ENCODE data around the gene MLLT3.

Gene MLLT3

DNA sequence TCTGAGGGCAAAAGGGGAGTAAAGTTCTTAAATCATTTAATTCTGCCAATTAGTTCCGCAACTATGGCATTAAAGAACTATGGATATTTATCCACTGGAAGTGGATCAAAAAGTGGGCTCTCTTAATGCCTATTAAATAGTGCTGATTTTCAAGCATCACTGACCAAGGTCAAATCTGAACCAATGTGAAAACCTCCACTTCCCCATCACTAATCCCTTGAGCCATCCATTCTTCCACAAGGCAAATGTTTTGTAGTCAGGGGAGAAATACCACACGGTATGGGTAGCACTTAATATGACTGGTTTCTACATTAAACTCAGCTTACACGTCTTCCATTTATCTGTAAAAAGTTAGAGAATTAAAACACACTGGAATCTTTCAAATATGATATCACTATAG lies 57.6 kb downstream of the MLLT3 start:
- Mint-ChIP-seq H3K27ac (no peak overlapping the region), H3K4me3 (no peak overlapping the region), H3K36me3 (ENCODE audit: low read depth) (no peaks in the 10 kb centered on the region), H3K4me1 (peaks cover 41% of the 10 kb centered on the region), H3K27me3 (ENCODE audit: low read depth) (no peaks in the 10 kb centered on the region), H3K9me3 (no peaks in the 10 kb centered on the region)
- TF ChIP-seq, protein P1, sequence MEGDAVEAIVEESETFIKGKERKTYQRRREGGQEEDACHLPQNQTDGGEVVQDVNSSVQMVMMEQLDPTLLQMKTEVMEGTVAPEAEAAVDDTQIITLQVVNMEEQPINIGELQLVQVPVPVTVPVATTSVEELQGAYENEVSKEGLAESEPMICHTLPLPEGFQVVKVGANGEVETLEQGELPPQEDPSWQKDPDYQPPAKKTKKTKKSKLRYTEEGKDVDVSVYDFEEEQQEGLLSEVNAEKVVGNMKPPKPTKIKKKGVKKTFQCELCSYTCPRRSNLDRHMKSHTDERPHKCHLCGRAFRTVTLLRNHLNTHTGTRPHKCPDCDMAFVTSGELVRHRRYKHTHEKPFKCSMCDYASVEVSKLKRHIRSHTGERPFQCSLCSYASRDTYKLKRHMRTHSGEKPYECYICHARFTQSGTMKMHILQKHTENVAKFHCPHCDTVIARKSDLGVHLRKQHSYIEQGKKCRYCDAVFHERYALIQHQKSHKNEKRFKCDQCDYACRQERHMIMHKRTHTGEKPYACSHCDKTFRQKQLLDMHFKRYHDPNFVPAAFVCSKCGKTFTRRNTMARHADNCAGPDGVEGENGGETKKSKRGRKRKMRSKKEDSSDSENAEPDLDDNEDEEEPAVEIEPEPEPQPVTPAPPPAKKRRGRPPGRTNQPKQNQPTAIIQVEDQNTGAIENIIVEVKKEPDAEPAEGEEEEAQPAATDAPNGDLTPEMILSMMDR (IDR thresholded peaks at IDR 0.05; ENCODE audit: unreplicated experiment in 3 of 3): no peak

DNA sequence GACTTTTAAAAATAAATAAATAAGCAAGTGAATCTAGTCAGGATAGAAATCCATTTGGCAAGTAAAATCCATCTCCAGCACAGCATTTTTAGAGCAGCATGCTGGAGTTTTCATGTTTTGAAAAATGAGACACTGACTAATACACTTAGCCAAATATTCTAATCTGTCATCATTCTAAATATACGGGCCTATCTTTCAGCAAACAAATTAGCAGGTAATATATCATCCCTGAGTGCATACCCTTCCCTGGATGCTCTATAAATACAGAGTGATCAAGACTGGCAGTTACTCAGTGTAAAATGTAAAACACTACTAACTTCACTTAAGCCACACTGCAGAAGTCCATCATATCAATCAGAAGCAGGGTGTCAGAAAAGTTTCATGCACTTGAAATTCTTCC lies 58.4 kb downstream of the MLLT3 start:
- Mint-ChIP-seq H3K27me3 (ENCODE audit: low read depth) (no peaks in the 10 kb centered on the region), H3K4me1 (peaks cover 41% of the 10 kb centered on the region), H3K9me3 (no peaks in the 10 kb centered on the region), H3K4me3 (no peak overlapping the region), H3K36me3 (ENCODE audit: low read depth) (no peaks in the 10 kb centered on the region), H3K27ac (no peak overlapping the region)
- TF ChIP-seq, protein P1 (IDR thresholded peaks at IDR 0.05; ENCODE audit: unreplicated experiment in 3 of 3): no peak

DNA sequence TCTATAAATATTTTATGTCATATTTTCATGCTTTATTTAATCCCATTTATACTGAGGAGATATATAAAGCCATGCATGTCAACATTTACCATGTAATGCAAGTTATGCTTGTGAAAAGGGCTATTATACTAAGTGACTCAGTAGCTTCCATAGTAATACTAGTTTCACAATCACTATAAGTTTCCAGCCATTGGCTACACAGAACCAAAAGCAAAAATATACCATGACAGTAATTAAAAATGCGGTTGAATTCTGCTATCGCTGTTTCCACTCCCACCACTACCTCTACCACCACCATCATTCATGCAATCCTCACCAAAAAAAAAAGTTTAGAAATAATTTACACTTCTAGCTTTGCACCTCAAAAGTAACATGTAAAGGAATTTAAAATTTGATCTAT lies 60.2 kb downstream of the MLLT3 start:
- Mint-ChIP-seq H3K4me1 (peaks cover 49% of the 10 kb centered on the region), H3K9me3 (no peaks in the 10 kb centered on the region), H3K36me3 (ENCODE audit: low read depth) (no peaks in the 10 kb centered on the region), H3K4me3 (no peak overlapping the region), H3K27me3 (ENCODE audit: low read depth) (no peaks in the 10 kb centered on the region), H3K27ac (no peak overlapping the region)
- TF ChIP-seq, protein P1 (IDR thresholded peaks at IDR 0.05; ENCODE audit: unreplicated experiment in 3 of 3): no peak

DNA sequence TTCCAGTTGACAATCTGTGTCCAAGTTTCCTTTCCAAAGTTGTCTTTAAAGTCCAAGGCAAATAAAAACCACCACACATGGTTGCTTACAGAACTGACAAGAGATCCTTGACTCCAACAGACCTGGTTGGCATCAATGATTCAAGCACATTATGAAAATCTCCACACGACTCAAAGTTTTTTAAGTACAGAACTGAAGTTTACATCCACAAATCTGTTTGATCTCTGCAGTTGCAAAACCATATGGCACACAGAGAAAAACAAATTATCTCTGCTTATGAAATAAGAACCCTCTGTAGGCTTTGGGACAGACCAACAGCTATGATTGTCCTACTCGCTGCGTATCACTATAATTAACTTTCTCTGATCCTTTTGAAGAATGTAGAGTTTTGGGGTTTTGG lies 60.8 kb downstream of the MLLT3 start:
- Mint-ChIP-seq H3K27ac (no peak overlapping the region), H3K4me3 (no peak overlapping the region), H3K9me3 (no peaks in the 10 kb centered on the region), H3K27me3 (ENCODE audit: low read depth) (no peaks in the 10 kb centered on the region), H3K36me3 (ENCODE audit: low read depth) (no peaks in the 10 kb centered on the region), H3K4me1 (peaks cover 49% of the 10 kb centered on the region)
- TF ChIP-seq, protein P1 (IDR thresholded peaks at IDR 0.05; ENCODE audit: unreplicated experiment in 3 of 3): no peak

DNA sequence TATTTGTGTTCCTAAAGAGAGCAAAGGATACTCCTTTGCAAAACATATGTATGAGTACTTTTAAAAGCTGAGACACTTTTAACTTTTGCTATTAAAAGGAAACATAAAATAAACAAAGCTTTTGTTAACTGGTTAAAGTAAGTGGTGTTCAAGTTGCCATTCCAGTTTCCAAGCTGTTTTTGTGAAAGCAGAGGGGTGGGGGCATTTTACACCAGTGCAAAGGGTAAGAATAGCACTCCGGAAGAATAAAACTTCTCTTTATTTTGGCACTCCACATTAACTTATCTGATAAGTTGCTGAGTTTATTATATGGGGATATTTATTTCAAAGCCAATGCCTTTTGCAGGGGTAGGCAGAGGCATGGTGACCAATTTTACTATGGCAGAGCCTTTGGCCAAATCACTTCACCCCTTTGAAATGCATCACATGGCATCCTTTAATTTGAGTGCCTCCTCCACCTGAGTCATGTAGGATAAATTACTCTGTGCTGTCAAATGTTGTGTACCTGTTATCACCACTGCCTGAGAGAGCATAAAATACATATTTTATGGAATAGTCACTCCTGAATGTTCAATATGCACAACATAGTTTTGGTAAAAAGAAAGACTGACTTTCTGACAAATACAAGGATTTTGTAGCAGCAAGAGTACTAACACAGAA lies 62.9 kb downstream of the MLLT3 start:
- TF ChIP-seq, protein P1 (IDR thresholded peaks at IDR 0.05; ENCODE audit: unreplicated experiment in 3 of 3): no peak
- Mint-ChIP-seq H3K36me3 (ENCODE audit: low read depth) (no peaks in the 10 kb centered on the region), H3K9me3 (no peaks in the 10 kb centered on the region), H3K27ac (no peak overlapping the region), H3K27me3 (ENCODE audit: low read depth) (no peaks in the 10 kb centered on the region), H3K4me1 (peaks cover 43% of the 10 kb centered on the region), H3K4me3 (no peak overlapping the region)

DNA sequence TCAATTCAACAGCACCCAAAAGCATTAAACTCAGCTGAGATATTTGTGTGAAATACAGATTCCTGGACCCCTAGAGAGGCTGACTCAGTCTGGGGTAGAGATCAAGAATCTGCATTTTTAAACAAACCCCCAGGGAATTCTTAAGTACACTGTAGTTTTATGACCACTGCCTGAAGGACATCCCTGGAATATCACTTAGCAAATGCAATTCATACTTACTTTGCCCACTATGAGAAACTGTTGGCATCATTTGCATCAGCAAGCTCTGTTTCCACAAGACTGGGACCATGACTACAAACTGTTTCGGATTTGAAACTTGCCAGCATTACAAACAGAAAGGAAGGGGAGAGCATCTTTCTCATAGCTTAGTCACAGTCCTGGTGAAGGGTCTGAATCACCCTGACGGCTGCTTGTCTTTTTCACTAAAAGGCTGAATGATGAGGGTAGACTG lies 63.7 kb downstream of the MLLT3 start:
- H3K27ac Mint-ChIP-seq: no peak overlapping the region
- TF ChIP-seq, protein P1 (IDR thresholded peaks at IDR 0.05; ENCODE audit: unreplicated experiment in 3 of 3): no peak
- H3K27me3 Mint-ChIP-seq (ENCODE audit: low read depth): no peaks in the 10 kb centered on the region
- no peak overlapping the region for H3K4me3 Mint-ChIP-seq
- H3K36me3 Mint-ChIP-seq (ENCODE audit: low read depth): no peaks in the 10 kb centered on the region
- H3K9me3 Mint-ChIP-seq: no peaks in the 10 kb centered on the region
- H3K4me1 Mint-ChIP-seq: peaks cover 43% of the 10 kb centered on the region

Data from nephron (organoid).